ENCODE measurements around the gene SLC1A4.

DNA sequence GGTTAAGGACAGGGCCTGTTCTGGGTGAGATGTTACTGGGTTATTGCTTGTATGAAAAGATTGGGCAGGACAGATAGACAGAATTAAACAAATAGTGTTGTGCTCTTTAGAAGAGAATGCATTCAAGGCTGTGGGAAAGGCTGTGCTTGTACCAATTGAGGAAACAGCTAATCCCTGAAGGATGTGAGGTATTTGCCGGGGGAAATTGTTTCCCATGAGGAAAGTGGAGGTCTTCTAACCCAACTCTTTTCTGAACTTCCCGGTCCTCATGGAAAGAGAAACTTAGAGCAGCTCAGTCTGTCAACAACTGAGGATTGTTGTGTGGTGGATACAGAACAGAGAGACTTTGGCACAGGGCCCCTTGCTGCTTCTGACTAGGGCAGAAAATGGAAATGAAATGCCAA, 9.5 kb downstream of the SLC1A4 start:
- TF ChIP-seq CTCF (IDR thresholded peaks at IDR 0.05) (no peak), POLR2A (IDR thresholded peaks at IDR 0.05) (no peak), EP300 (IDR thresholded peaks at IDR 0.05) (no peak)

All from tibial nerve (tissue), 4 donors.